ENCODE measurements around the gene SLC13A3.

Gene SLC13A3

DNA sequence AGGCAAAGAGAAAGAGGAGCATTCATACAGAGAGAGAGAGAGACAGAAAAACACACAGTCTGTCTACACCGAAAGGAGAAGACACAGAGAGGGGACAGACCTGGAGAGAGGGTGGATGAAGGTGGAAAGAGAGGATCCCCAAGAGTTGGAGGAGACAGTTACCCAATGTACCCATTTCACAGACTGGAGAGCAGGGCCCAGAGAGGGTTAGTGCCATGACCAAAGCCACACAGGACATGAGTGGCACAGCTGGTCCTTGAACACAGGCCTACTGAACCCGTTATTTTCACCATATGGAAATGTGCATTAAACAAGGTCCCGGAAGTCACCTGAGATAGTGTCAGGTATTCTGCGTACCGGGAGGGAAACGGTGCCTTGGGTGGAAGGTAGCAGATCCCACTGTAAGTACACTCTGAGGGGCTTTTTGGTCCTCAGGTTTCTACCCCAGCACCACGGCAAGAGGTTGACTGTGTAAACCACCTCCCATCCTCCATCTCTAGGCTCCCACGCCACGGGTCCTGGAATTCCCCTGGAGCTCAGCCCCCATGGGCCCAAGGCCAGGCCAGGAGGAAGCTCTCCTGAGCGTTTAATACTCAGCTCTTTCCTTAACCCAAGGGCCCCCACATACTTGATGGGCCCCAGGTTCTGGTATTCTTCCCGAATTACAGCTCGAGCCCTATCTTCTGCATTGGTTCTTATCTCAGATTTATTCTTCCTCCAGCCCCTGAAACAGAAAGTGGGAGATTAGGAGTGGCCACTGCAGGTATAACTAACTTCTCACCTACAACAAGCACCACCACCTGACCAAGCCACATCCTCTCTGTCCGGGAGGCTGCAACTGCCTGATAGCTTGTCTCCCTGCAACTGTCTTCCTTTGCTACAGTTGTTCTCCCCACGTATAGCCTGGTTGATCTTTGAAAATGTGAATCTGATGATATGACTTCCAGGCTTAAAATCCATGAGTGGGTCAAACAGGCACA is 62.4 kb downstream of the SLC13A3 start:
- TF ChIP-seq, protein P1, sequence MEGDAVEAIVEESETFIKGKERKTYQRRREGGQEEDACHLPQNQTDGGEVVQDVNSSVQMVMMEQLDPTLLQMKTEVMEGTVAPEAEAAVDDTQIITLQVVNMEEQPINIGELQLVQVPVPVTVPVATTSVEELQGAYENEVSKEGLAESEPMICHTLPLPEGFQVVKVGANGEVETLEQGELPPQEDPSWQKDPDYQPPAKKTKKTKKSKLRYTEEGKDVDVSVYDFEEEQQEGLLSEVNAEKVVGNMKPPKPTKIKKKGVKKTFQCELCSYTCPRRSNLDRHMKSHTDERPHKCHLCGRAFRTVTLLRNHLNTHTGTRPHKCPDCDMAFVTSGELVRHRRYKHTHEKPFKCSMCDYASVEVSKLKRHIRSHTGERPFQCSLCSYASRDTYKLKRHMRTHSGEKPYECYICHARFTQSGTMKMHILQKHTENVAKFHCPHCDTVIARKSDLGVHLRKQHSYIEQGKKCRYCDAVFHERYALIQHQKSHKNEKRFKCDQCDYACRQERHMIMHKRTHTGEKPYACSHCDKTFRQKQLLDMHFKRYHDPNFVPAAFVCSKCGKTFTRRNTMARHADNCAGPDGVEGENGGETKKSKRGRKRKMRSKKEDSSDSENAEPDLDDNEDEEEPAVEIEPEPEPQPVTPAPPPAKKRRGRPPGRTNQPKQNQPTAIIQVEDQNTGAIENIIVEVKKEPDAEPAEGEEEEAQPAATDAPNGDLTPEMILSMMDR (IDR thresholded peaks at IDR 0.05; ENCODE audit: control insufficient read depth, insufficient read depth, low read depth, low read length, missing control alignments) = no peak
- DNase-seq (ENCODE audit: low read depth) = no peak
- H3K4me3 ChIP-seq (ENCODE audit: control insufficient read depth, low read depth, low read length) = no peak overlapping the region

DNA sequence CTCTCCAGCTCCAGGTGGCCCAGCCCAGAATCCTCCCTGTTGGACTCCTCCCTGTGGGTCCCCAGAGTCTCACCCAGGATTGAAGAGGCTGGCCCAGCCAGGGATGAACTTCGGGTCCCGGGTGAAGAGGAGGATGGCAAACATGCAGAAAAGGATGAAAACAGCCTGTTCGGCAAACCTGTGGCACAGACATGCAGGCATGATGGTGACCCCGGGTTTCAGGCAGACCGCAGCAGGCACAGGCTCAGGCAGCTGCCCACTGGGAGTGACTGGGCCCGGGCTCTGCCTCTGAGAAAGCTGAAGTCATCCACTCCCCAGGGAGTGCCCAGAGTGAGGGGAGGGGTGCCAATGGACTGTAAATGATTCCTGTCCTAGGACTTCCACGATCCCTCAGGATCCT is 63.3 kb downstream of the SLC13A3 start:
- TF ChIP-seq, protein P1 (IDR thresholded peaks at IDR 0.05; ENCODE audit: control insufficient read depth, insufficient read depth, low read depth, low read length, missing control alignments) = no peak
- no peak overlapping the region for H3K4me3 ChIP-seq (ENCODE audit: control insufficient read depth, low read depth, low read length)
- DNase-seq (ENCODE audit: low read depth) = no peak

DNA sequence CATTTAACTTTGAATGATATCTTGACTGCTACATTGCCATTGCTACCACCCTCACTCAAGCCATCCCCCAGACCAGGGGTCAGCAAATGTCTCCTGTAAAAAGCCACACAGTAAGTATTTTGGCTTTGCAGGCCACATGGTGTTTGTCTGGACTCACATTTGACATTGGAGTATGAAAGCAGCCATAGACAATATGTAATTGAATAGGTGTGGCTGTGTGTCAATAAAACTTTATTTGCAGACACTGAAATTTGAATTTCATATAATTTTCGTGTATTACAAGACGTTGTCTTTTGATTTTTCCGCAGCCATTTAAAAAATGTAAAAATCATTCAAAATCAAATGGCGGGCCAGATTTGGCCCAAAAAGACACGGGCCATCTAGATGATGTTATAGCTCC is 64.5 kb downstream of the SLC13A3 start:
- no peak overlapping the region for H3K4me3 ChIP-seq (ENCODE audit: control insufficient read depth, low read depth, low read length)
- DNase-seq (ENCODE audit: low read depth) = no peak
- TF ChIP-seq, protein P1 (IDR thresholded peaks at IDR 0.05; ENCODE audit: control insufficient read depth, insufficient read depth, low read depth, low read length, missing control alignments) = no peak

DNA sequence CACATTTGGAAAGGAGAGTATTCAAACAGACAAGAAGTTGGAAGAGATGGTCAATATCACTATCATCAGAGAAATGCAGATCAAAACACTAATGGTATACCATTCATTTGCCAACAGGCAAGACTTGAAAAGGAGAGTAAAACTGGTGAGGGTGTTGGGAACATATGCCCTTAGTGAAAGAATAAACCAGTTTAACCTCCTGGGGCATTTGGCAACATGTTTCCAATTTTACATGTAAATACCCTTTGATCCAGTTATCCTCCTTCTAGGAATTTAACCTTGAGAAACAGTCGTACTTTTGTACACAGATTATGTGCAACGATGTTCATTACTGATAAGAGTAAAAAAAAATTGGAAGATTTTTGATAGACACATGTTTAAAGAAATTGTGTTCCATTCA is 66.8 kb downstream of the SLC13A3 start:
- no peak overlapping the region for H3K4me3 ChIP-seq (ENCODE audit: control insufficient read depth, low read depth, low read length)
- TF ChIP-seq, protein P1 (IDR thresholded peaks at IDR 0.05; ENCODE audit: control insufficient read depth, insufficient read depth, low read depth, low read length, missing control alignments) = no peak
- no peak for DNase-seq (ENCODE audit: low read depth)

DNA sequence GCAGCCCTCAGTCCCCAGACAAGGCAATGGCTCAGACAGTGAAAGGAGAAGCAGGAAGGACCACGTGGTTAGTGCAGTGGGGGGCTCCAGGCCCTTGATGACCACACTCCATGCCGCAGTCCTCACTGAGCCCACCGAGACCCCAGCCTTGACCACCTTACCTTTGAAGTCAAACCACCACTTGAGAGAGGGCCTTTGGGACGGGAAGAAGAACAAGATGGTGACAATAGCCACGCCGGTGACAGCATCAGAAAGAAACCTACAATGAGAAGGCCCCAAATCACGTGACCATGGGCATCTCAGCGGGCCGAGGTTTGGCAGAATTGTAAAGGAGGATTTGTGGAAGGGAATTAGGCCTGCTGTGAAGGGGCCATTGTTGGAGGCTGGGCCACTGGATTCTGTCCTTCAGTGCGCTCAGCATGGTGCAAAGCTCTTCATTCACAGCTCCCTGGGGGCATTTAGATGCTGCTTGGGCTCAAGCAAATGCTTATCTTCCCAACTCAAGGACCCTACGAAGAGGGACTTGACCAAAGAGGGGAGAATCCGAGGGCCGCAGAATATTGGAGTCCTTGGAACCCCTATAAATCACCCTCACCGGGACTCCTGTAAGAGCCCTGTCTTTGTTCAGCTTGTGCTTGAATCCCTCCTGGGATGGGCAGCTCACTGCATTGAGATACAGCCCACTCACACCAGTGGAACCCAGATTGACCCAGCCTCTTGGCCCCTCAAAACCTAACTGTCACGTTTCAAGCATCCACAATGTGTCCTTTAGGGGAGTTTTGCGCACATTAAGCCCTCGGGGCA is 67.6 kb downstream of the SLC13A3 start:
- no peak for DNase-seq (ENCODE audit: low read depth)
- TF ChIP-seq, protein P1 (IDR thresholded peaks at IDR 0.05; ENCODE audit: control insufficient read depth, insufficient read depth, low read depth, low read length, missing control alignments) = no peak
- no peak overlapping the region for H3K4me3 ChIP-seq (ENCODE audit: control insufficient read depth, low read depth, low read length)

DNA sequence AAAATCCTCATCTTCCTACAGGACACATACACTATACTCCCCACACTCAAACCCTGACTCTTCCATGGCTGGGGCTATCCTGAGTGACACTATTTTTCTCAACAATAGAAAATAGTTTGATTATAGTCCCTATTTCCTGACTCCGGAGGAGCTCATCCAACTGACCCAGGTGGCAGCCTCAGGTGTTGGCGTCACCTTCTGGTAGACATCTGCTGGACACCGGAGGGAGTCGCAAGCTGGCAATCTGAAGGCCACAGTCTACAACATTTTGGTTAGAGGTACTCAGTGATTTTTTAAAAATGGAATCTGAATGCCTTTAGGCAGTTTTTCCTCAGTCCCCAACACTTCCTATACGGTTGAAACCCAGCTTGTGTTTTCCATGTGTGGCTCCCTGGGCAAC is 68.6 kb downstream of the SLC13A3 start:
- H3K4me3 ChIP-seq (ENCODE audit: control insufficient read depth, low read depth, low read length) = no peak overlapping the region
- TF ChIP-seq, protein P1 (IDR thresholded peaks at IDR 0.05; ENCODE audit: control insufficient read depth, insufficient read depth, low read depth, low read length, missing control alignments) = no peak
- no peak for DNase-seq (ENCODE audit: low read depth)

Data from AG09309 (cell line).